Stimulated activated naive CD8-positive, alpha-beta T cell treated with anti-CD3 and anti-CD28 coated beads, Interleukin-15, Interleukin-2, amounts not matched to agents 100 U/mL and 50 U/mL, for 24 hours (primary cell): Measurements from ENCODE around the gene NUBPL.
"Not testable (repeated sequence)": the region's sequence is repeated elsewhere in the genome, so short reads cannot be mapped to it uniquely, and the experiment has no call there.

Source experiments
- ATAC-seq: fragments of 150-1000 bp; cut with Tn5 transposase; one replicate; pipeline ENCODE4 v1.10.0; 2021
- DNase-seq: peaks from one replicate; pipeline ENCODE4 v3.0.0; 2021

The NUBPL gene

GRCh38 chr14:31880935-31881334 is 319.7 kb downstream of the NUBPL start:
- ATAC-seq: peak; percentile 32
- no peak for DNase-seq

- no peak for DNase-seq
- no peak for ATAC-seq
Observed at GRCh38 chr14:31881531-31882310, 320.5 kb downstream of the NUBPL start.

GRCh38 chr14:31884238-31884637 is 323.0 kb downstream of the NUBPL start:
- DNase-seq (no peak), ATAC-seq (no peak)

- no peak for DNase-seq
- no peak for ATAC-seq
Observed at GRCh38 chr14:31884776-31885379, 323.7 kb downstream of the NUBPL start.

GRCh38 chr14:31886156-31886835 is 325.1 kb downstream of the NUBPL start:
- ATAC-seq (no peak), DNase-seq (no peak)

- no peak for ATAC-seq
- DNase-seq: no peak
Observed at GRCh38 chr14:31887929-31888580, 326.9 kb downstream of the NUBPL start.

GRCh38 chr14:31889297-31889696 is 328.1 kb downstream of the NUBPL start:
- ATAC-seq (no peak), DNase-seq (no peak)

GRCh38 chr14:31890202-31890601 is 329.0 kb downstream of the NUBPL start:
- not testable (repeated sequence) for ATAC-seq, DNase-seq

GRCh38 chr14:31893221-31893757 is 332.1 kb downstream of the NUBPL start:
- DNase-seq: no peak
- ATAC-seq: no peak

GRCh38 chr14:31894351-31894750 is 333.1 kb downstream of the NUBPL start:
- ATAC-seq (no peak), DNase-seq (no peak)

GRCh38 chr14:31895206-31895605 is 334.0 kb downstream of the NUBPL start:
- DNase-seq: no peak
- no peak for ATAC-seq

GRCh38 chr14:31895646-31896045 is 334.4 kb downstream of the NUBPL start:
- DNase-seq (no peak), ATAC-seq (no peak)

GRCh38 chr14:31897581-31898186 is 336.5 kb downstream of the NUBPL start:
- DNase-seq: no peak
- ATAC-seq: no peak

- ATAC-seq: no peak
- no peak for DNase-seq
Observed at GRCh38 chr14:31898838-31899528, 337.8 kb downstream of the NUBPL start.

- DNase-seq (no peak), ATAC-seq (no peak)
Observed at GRCh38 chr14:31902002-31902401, 340.8 kb downstream of the NUBPL start.

- DNase-seq: no peak
- no peak for ATAC-seq
Observed at GRCh38 chr14:31902945-31903646, 341.9 kb downstream of the NUBPL start.

- no peak for DNase-seq
- ATAC-seq: no peak
Observed at GRCh38 chr14:31909977-31910376, 348.8 kb downstream of the NUBPL start.
